HG03469 (cell line): ENCODE data around the gene NAA38.

ENCODE experiments used
- ATAC-seq: cut with Tn5 transposase; IDR thresholded peaks from one replicate; pipeline ENCODE4 v1.9.1; 2021; ENCODE audit warnings: mild to moderate bottlenecking, moderate library complexity, moderate number of reproducible peaks; ENCODE audit not compliant: unreplicated experiment

Gene NAA38

GRCh38 chr17:7856811-7857712, at the start of gene NAA38:
Gene NAA38, minus strand, starts transcription at chr17:7857559. Its CDS starts 96 bp downstream, at chr17:7857463.
- peak; percentile 49 for ATAC-seq

GRCh38 chr17:7903154-7904103, 46.1 kb upstream of the NAA38 start:
- no peak for ATAC-seq

- ATAC-seq: no peak
Measured at GRCh38 chr17:7897773-7898172, 40.4 kb upstream of the NAA38 start.

- ATAC-seq: no peak
Measured at GRCh38 chr17:7897090-7897489, 39.7 kb upstream of the NAA38 start.

- no peak for ATAC-seq
Measured at GRCh38 chr17:7894866-7895265, 37.5 kb upstream of the NAA38 start.

- ATAC-seq: no peak
Measured at GRCh38 chr17:7894226-7894625, 36.9 kb upstream of the NAA38 start.

- ATAC-seq: no peak
Measured at GRCh38 chr17:7893187-7893880, 36.0 kb upstream of the NAA38 start.

- ATAC-seq: no peak
Measured at GRCh38 chr17:7889166-7889955, 32.0 kb upstream of the NAA38 start.

GRCh38 chr17:7888184-7888920, 31.0 kb upstream of the NAA38 start, which contains the start of gene CHD3:
Gene CHD3, plus strand, starts transcription at chr17:7888789. Its CDS starts 212 bp downstream, at chr17:7889001.
- ATAC-seq: no peak

GRCh38 chr17:7887482-7888183, 30.3 kb upstream of the NAA38 start:
- ATAC-seq: no peak

GRCh38 chr17:7887038-7887481, 29.7 kb upstream of the NAA38 start:
- ATAC-seq: no peak

GRCh38 chr17:7886227-7887037, 29.1 kb upstream of the NAA38 start:
- ATAC-seq: no peak

- ATAC-seq: no peak
Measured at GRCh38 chr17:7885367-7886226, 28.2 kb upstream of the NAA38 start.

GRCh38 chr17:7884581-7885366, 27.4 kb upstream of the NAA38 start:
- no peak for ATAC-seq

GRCh38 chr17:7883781-7884386, 26.5 kb upstream of the NAA38 start:
- ATAC-seq: no peak

- ATAC-seq: no peak
Measured at GRCh38 chr17:7882629-7883028, 25.3 kb upstream of the NAA38 start.
